DMS53 (cell line): Measurements from ENCODE around the gene PCDHB12.
"Not testable (repeated sequence)": the region's sequence is repeated elsewhere in the genome, so short reads cannot be mapped to it uniquely, and the experiment has no call there.

Experiments
- DNase-seq: peaks from one replicate; lab custom pipeline; 2025; lab: John Stamatoyannopoulos, UW

The PCDHB12 gene

GRCh38 chr5:141210281-141210680 is 1.8 kb downstream of the PCDHB12 start:
- not testable (repeated sequence) for DNase-seq

GRCh38 chr5:141210849-141211248 is 2.3 kb downstream of the PCDHB12 start:
- not testable (repeated sequence) for DNase-seq

DNA sequence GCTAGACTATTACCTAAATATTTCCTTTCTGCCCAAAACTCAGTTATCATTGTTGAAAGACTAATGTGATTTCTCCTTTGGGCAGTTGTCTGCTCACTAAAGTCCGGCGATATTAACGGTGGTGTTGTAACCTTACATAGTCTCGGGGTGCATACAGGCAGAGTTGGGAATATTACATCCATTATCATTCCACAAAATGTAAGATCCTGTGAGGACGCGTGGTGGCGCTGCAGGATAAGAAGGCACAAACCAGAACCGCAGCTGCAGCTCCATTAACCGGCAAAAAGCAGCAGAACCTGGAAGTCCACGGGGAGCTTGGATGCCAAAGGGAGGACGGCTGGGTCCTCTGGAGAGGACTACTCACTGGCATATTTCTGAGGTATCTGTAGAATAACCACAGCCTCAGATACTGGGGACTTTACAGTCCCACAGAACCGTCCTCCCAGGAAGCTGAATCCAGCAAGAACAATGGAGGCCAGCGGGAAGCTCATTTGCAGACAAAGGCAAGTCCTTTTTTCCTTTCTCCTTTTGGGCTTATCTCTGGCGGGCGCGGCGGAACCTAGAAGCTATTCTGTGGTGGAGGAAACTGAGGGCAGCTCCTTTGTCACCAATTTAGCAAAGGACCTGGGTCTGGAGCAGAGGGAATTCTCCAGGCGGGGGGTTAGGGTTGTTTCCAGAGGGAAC is 5.3 kb downstream of the PCDHB12 start, which contains the start of gene PCDHB13:
Gene PCDHB13 (plus strand): TSS at position 264 of the 684 bp plus-strand sequence. CDS start 205 bp downstream, at position 469.
- peak; percentile 84 for DNase-seq

DNA sequence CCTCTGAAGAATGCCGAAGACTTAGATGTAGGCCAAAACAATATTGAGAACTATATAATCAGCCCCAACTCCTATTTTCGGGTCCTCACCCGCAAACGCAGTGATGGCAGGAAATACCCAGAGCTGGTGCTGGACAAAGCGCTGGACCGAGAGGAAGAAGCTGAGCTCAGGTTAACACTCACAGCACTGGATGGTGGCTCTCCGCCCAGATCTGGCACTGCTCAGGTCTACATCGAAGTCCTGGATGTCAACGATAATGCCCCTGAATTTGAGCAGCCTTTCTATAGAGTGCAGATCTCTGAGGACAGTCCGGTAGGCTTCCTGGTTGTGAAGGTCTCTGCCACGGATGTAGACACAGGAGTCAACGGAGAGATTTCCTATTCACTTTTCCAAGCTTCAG is 6.1 kb downstream of the PCDHB12 start:
- not testable (repeated sequence) for DNase-seq

- not testable (repeated sequence) for DNase-seq
Observed at GRCh38 chr5:141215504-141215903, 7.0 kb downstream of the PCDHB12 start.

GRCh38 chr5:141216035-141216434 is 7.5 kb downstream of the PCDHB12 start:
- DNase-seq, result not testable (repeated sequence)

DNA sequence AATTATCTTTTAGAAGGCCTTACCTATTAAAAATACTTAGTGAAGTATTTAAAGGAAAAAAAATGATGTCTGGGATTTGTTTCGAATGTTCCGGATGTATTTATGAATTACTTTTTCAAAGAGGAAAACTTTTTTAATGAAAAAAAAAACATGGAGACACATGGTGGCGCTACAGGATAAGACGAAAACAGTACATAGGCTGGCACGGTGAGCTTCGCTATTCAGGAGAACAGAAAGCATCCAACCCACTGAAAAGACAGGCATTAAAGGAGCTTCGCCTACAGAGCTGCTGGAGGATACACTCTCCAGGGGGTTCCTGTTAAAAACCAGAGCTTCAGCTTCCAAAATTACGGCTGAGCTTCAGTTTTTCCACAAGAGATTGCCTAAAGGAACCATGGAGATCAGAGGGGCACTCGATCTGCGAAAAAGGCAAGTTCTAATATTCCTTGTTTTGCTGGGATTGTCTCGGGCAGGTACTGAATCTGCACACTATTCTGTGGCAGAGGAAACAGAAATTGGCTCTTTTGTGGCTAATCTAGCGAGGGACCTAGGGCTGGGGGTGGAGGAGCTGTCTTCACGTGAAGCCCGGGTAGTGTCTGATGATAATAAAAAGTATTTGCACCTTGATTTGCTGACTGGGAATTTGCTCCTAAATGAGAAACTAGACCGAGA is 14.7 kb downstream of the PCDHB12 start, which contains the start of gene PCDHB14:
Gene PCDHB14 (plus strand): TSS at position 232 of the 672 bp plus-strand sequence. CDS start 163 bp downstream, at position 395.
- peak; percentile 77 for DNase-seq

GRCh38 chr5:141224844-141225243 is 16.3 kb downstream of the PCDHB12 start:
- DNase-seq, result not testable (repeated sequence)

DNA sequence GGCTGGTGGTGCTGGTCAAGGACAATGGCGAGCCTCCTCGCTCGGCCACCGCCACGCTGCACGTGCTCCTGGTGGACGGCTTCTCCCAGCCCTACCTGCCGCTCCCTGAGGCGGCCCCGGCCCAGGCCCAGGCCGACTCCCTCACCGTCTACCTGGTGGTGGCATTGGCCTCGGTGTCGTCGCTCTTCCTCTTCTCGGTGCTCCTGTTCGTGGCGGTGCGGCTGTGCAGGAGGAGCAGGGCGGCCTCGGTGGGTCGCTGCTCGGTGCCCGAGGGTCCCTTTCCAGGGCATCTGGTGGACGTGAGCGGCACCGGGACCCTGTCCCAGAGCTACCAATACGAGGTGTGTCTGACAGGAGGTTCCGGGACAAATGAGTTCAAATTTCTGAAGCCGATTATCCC is 16.9 kb downstream of the PCDHB12 start:
- not testable (repeated sequence) for DNase-seq

GRCh38 chr5:141234109-141234667 is 25.7 kb downstream of the PCDHB12 start:
- peak; percentile 45 for DNase-seq

DNA sequence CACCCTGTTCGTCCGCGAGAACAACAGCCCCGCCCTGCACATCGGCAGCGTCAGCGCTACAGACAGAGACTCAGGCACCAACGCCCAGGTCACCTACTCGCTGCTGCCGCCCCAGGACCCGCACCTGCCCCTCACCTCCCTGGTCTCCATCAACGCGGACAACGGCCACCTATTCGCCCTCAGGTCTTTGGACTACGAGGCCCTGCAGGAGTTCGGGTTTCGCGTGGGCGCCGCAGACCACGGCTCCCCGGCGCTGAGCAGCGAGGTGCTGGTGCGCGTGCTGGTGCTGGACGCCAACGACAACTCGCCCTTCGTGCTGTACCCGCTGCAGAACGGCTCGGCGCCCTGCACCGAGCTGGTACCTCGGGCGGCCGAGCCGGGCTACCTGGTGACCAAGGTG is 27.4 kb downstream of the PCDHB12 start:
- DNase-seq, result not testable (repeated sequence)

DNA sequence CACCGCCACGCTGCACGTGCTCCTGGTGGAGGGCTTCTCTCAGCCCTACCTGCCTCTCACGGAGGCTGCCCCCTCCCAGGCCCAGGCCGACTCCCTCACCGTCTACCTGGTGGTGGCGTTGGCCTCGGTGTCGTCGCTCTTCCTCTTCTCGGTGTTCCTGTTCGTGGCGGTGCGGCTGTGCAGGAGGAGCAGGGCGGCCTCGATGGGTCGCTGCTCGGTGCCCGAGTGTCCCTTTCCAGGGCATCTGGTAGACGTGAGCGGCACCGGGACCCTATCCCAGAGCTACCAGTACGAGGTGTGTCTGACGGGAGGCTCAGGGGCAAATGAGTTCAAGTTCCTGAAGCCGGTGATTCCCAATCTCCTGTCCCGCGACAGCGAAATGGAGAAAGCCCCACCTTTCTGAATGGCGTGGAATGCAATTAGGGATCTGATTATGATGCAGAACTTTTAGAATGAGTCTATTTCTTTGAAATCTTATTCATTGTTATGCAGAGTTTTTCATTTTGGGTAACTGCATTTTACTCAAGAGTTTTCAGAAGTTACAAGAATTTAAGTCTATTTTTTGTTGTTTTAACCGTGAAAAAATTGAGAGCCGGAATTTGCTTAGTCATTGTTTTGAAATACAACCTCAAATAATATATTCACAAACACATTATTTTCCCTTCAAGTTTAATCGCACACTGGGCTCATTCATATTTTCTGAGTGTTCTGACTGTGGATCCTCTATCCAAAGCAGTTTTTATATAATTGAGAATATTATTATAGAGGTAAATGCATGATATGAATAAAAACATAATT is 28.2 kb downstream of the PCDHB12 start:
- no peak for DNase-seq

DNA sequence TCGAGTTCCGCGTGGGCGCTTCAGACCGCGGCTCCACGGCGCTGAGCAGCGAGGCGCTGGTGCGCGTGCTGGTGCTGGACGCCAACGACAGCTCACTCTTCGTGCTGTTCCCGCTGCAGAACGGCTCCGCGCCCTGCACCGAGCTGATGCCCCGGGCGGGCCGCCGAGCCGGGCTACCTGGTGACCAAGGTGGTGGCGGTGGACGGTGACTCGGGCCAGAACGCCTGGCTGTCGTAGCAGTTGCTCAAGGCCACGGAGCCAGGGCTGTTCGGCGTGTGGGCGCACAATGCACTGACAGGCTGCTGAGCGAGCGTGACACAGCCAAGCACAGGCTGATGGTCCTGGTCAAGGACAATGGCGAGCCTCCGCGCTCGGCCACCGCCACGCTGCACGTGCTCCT is 33.0 kb downstream of the PCDHB12 start:
- no peak for DNase-seq

DNA sequence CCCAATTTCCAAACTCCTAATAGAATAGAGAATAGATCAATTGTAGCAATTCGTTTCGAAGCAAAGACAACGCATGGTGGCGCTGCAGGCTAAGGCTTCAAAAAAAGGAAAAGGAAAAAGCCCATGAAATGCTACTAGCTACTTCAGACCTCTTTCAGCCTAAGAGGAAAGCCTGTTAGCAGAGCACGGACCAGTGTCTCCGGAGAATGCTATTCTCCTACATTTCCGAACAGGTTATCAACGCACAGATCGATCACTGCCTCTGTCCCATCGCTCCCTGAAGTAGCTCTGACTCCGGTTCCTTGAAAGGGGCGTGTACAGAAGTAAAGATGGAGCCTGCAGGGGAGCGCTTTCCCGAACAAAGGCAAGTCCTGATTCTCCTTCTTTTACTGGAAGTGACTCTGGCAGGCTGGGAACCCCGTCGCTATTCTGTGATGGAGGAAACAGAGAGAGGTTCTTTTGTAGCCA is 36.8 kb downstream of the PCDHB12 start, which contains the start of gene PCDHB15:
Gene PCDHB15 (plus strand): TSS at position 146 of the 468 bp plus-strand sequence. CDS start 184 bp downstream, at position 330.
- peak; percentile 75 for DNase-seq

- not testable (repeated sequence) for DNase-seq
Observed at GRCh38 chr5:141246971-141247370, 38.5 kb downstream of the PCDHB12 start.

GRCh38 chr5:141247434-141247833 is 38.9 kb downstream of the PCDHB12 start:
- DNase-seq, result not testable (repeated sequence)

- DNase-seq, result no peak
Observed at GRCh38 chr5:141250576-141250975, 42.1 kb downstream of the PCDHB12 start.

GRCh38 chr5:141258464-141258863 is 49.9 kb downstream of the PCDHB12 start:
- DNase-seq, result no peak

- no peak for DNase-seq
Observed at GRCh38 chr5:141258948-141259347, 50.4 kb downstream of the PCDHB12 start.

DNA sequence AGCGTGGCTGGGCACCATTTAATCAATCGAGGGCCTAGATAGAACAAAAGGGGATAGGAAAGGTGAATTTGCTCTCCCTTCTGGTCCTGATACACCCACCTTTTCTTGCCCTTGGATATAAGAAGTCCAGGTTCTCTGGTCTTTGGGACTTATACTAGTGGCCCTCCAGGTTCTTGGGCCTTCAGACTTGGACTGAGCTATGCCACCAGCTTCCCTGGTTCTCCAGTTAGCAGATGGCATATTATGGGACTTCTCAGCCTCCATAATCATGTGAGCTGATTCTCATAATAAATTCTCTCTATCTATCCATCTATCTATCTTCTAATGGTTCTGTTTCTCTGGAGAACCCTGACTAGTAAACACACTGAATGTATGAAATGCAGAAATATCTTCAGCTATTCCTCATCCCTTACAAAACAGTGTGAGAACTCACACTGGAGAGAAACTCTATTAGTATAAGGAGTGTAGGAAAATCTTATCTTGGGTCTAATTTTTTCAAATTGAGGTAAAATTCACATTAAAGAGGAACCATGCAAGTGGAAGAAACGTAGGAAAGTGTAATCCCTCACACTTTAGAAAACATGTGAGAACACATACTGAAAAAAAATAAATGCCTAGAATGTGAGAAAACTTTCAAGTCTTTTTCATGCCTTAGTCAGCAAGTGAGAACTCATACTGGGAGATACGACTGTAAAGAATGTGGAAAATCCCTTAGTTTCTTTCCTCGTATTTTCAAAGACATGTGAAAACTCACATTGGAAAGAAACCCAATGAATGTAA is 52.1 kb downstream of the PCDHB12 start:
- DNase-seq, result peak; percentile 57

GRCh38 chr5:141261238-141261546 is 52.7 kb downstream of the PCDHB12 start:
- DNase-seq, result no peak
